Left cardiac atrium (tissue), 4 donors: Measurements from ENCODE around the gene POTEB3. TPM values are rescaled to one million over a fixed set of nuclear protein-coding genes. Genes with fewer than 3 reads are reported as not detected.
"Not testable (repeated sequence)": the region's sequence is repeated elsewhere in the genome, so short reads cannot be mapped to it uniquely, and the experiment has no call there.

ENCODE experiments used
- ATAC-seq, 2 donors: fragments of 200-7000 bp; cut with Tn5 transposase; one replicate each; pipeline ENCODE4 v1.9.1; 2020; ENCODE audit warnings: mild to moderate bottlenecking in 2 of 2, moderate library complexity in 2 of 2
- DNase-seq: peaks from one replicate; pipeline ENCODE4 v3.0.0-alpha.2; 2020
- intact Hi-C, 2 donors: fragments of 100-400 bp; cut with DNase I; formaldehyde crosslinking; loops; one replicate each; pipeline versions ENCODE4 v1.14.1 to v1.15.1; 2022 to 2023
- long read RNA-seq: library from polyadenylated mRNA; unstranded; transcript quantifications from one replicate; pipeline ENCODE4 v2.0.0, GENCODE V29; 2021
- microRNA-seq, 2 donors: library from miRNA; unstranded; fragments of <30 nt; microRNA quantifications; one replicate each; pipeline ENCODE4 v1.2.0, GENCODE V29; 2020
- total RNA-seq, 2 donors: library from RNA; stranded (reverse); fragmentation: NEBNext Ultra II Directional; extraction: Animal tissue kit (Norgen Biotek cat#: 25700); gene quantifications; one replicate each; pipeline ENCODE4 v1.2.1, GENCODE V29; 2021
- donor health status: DM: no; HTN: yes; CAD: no.
- donor health status: DM: no; HTN: yes; CAD: no; lungs with severe emphysema.
- donor health status: DM: yes; HTN: yes; CAD: no.
- donor health status: Dilated cardiomyopathy.

POTEB3 gene
- not detected for total RNA-seq
- long read RNA-seq: 0 reads

- intact Hi-C loops, DNase-seq, ATAC-seq: not testable (repeated sequence)
Observed at GRCh38 chr15:21440399-21440798, at the start of gene POTEB3. TSS of gene POTEB3 (minus strand) at chr15:21440499. CDS start at chr15:21440011, 488 bp downstream.

GRCh38 chr15:21453683-21454082 is 13.4 kb upstream of the POTEB3 start:
- intact Hi-C loops, DNase-seq, ATAC-seq: not testable (repeated sequence)

GRCh38 chr15:21451920-21452563 is 11.7 kb upstream of the POTEB3 start:
- ATAC-seq, intact Hi-C loops: not testable (repeated sequence)

GRCh38 chr15:21451487-21451886 is 11.2 kb upstream of the POTEB3 start:
- ATAC-seq, intact Hi-C loops, DNase-seq: not testable (repeated sequence)

More at GRCh38 chr15:21451920-21452563, 11.7 kb upstream of the POTEB3 start:
- not testable (repeated sequence) for DNase-seq

- intact Hi-C loops, DNase-seq: not testable (repeated sequence)
Observed at GRCh38 chr15:21407366-21407765, 32.9 kb downstream of the POTEB3 start.

GRCh38 chr15:21401531-21401930 is 38.8 kb downstream of the POTEB3 start:
- ATAC-seq, DNase-seq, intact Hi-C loops: not testable (repeated sequence)

More at GRCh38 chr15:21407366-21407765, 32.9 kb downstream of the POTEB3 start:
- not testable (repeated sequence) for ATAC-seq

GRCh38 chr15:21399111-21399510 is 41.2 kb downstream of the POTEB3 start:
- DNase-seq, ATAC-seq, intact Hi-C loops: not testable (repeated sequence)

- DNase-seq, intact Hi-C loops, ATAC-seq: not testable (repeated sequence)
Observed at GRCh38 chr15:21398511-21398910, 41.8 kb downstream of the POTEB3 start.

GRCh38 chr15:21397656-21398055 is 42.6 kb downstream of the POTEB3 start:
- ATAC-seq, DNase-seq, intact Hi-C loops: not testable (repeated sequence)

GRCh38 chr15:21397186-21397585 is 43.1 kb downstream of the POTEB3 start:
- ATAC-seq, DNase-seq, intact Hi-C loops: not testable (repeated sequence)

GRCh38 chr15:21385961-21386360 is 54.3 kb downstream of the POTEB3 start:
- DNase-seq, ATAC-seq, intact Hi-C loops: not testable (repeated sequence)

- intact Hi-C loops, ATAC-seq, DNase-seq: not testable (repeated sequence)
Observed at GRCh38 chr15:21383866-21384485, 56.3 kb downstream of the POTEB3 start.

GRCh38 chr15:21373682-21374081 is 66.6 kb downstream of the POTEB3 start:
- DNase-seq, intact Hi-C loops, ATAC-seq: not testable (repeated sequence)

GRCh38 chr15:21369177-21369576 is 71.1 kb downstream of the POTEB3 start:
- ATAC-seq, DNase-seq, intact Hi-C loops: not testable (repeated sequence)

- intact Hi-C loops, DNase-seq, ATAC-seq: not testable (repeated sequence)
Observed at GRCh38 chr15:21368625-21369024, 71.7 kb downstream of the POTEB3 start.

Small RNAs within 50 kb of the gene (microRNA-seq; reads per million reads assigned to microRNA genes)
- gene MIR3118-3: 0 reads per million in 2 donors
